ENCODE measurements around the gene EFCAB12. TPM values are rescaled to one million over a fixed set of nuclear protein-coding genes. Genes with fewer than 3 reads are reported as not detected.

Gene EFCAB12
- total RNA-seq, 2 donors from 2014 or later = 0.33 to 0.73 TPM

DNA sequence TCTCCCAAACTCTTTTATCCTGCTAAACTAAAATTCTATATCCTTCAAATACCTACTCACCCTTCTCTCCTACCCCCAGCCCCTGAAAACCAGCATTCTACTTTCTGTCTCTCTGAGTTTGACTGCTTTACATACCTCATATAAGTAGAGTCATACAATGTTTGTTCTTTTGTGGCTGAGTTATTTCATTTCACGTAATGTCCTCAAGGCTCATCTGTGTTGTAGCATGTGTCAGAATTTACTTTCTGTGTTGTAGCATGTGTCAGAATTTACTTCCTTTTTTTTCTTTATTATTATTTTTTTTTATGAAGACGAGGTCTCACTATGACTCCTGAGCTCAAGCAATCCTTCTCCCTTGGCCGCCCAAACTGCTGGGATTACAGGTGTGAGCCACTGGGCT lies 31.7 kb upstream of the EFCAB12 start:
- H3K27ac Mint-ChIP-seq = no peak overlapping the region
- peaks cover 36% of the 10 kb centered on the region for H3K36me3 Mint-ChIP-seq (ENCODE audit: low read depth)
- H3K27me3 ChIP-seq (ENCODE audit: control insufficient read depth, insufficient read depth, low read length, poor library complexity, severe bottlenecking) = no peaks in the 10 kb centered on the region
- TF ChIP-seq CTCF (conservative IDR thresholded peaks at IDR 0.05) = no peak
- H3K4me1 Mint-ChIP-seq = peaks cover 11% of the 10 kb centered on the region
- H3K4me3 ChIP-seq (ENCODE audit: low read length) = no peak overlapping the region
- H3K9me3 ChIP-seq (ENCODE audit: control insufficient read depth, low read length) = no peaks in the 10 kb centered on the region
- H3K9me3 Mint-ChIP-seq = no peaks in the 10 kb centered on the region
- H3K27me3 Mint-ChIP-seq (ENCODE audit: insufficient read depth) = no peaks in the 10 kb centered on the region
- H3K4me3 Mint-ChIP-seq = no peak overlapping the region
- no peak for DNase-seq
- no peak overlapping the region for H3K9ac ChIP-seq (ENCODE audit: extremely low read depth, low read length, poor library complexity, severe bottlenecking)
- peaks cover 17% of the 10 kb centered on the region for H3K36me3 ChIP-seq (ENCODE audit: control insufficient read depth, insufficient read depth, low read length)
- no peak overlapping the region for H3K27ac ChIP-seq (ENCODE audit: low read depth, low read length)
- peaks cover 5% of the 10 kb centered on the region for H3K4me1 ChIP-seq (ENCODE audit: control insufficient read depth, insufficient read depth, low read length)
- WGBS, 2 experiments (ENCODE audit: insufficient coverage in 1 of 2, insufficient read length in 1 of 2) = 95% methylated on average over 2 of the region's 3 CpGs; no CpG with 5 or more reads in 1 of the 2 experiments

DNA sequence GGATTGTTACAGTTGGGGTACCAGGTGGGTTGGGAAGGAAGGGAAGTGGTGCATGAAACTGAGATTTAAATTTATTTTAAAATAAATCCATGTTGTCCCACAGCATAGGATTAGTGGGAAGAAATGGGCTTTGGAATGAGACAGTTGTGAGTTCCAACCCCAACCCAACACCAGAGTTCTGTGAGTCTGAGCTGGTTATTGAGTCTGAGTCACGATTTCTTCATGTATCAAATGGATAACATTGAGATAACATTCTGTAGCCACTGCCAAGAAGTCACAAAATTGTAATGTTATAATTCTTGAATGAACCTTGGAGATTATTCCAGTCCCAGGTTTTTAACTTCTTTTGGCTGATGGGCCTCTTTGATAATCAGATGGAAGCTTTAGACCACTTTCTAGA lies 25.3 kb upstream of the EFCAB12 start:
- Mint-ChIP-seq H3K4me3 (no peak overlapping the region), H3K36me3 (ENCODE audit: low read depth) (peaks cover 25% of the 10 kb centered on the region), H3K4me1 (peaks cover 44% of the 10 kb centered on the region), H3K27me3 (ENCODE audit: insufficient read depth) (no peaks in the 10 kb centered on the region), H3K27ac (no peak overlapping the region), H3K9me3 (no peaks in the 10 kb centered on the region)
- no peak overlapping the region for H3K27ac ChIP-seq (ENCODE audit: low read depth, low read length)
- DNase-seq = no peak
- H3K27me3 ChIP-seq (ENCODE audit: control insufficient read depth, insufficient read depth, low read length, poor library complexity, severe bottlenecking) = no peaks in the 10 kb centered on the region
- peaks cover 20% of the 10 kb centered on the region for H3K36me3 ChIP-seq (ENCODE audit: control insufficient read depth, insufficient read depth, low read length)
- no peaks in the 10 kb centered on the region for H3K9me3 ChIP-seq (ENCODE audit: control insufficient read depth, low read length)
- no peak overlapping the region for H3K4me3 ChIP-seq (ENCODE audit: low read length)
- WGBS, 2 experiments (ENCODE audit: insufficient coverage in 1 of 2, insufficient read length in 1 of 2) = 91% methylated on average over 1 of the region's 1 CpG; no CpG with 5 or more reads in 1 of the 2 experiments
- no peak for TF ChIP-seq CTCF (conservative IDR thresholded peaks at IDR 0.05)
- peaks cover 10% of the 10 kb centered on the region for H3K4me1 ChIP-seq (ENCODE audit: control insufficient read depth, insufficient read depth, low read length)
- H3K9ac ChIP-seq (ENCODE audit: extremely low read depth, low read length, poor library complexity, severe bottlenecking) = no peak overlapping the region

DNA sequence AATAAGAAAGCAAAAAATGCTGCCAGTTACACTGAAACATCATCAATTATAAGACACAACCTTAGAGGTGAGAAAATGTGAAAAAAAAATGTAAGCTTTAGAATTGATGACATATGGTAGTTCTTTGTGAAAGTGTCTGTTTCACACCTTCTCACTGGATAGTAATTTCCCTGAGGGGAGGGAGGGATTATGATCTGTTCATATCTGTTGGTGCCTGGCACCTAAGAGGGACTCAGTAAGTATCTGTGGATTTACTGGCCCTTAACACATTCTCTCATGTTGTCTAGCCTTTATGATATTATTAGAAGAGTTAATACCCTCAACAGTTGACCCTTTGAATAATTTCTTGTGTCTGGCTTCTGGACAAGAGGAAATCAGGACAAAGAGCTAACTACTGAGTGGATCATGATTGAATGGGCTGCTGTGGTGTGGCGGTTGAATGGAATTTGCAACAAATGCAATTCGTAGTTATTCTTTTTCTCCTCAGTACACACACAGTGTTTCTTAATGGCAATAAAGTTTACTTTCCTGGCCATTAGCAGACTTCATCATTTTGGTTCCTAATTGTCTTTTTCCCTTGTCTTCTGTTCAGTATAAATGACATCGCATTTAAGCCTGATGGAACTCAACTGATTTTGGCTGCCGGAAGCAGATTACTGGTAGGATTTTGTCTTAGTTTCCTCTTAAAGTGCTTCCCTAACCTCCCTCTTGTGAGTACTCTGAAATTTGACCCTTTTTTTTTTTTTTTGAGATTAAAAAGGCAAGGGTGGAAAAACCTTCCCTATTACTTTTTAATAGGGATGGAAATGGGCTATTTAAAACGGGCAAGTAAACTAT lies 21.1 kb upstream of the EFCAB12 start:
- H3K27me3 ChIP-seq (ENCODE audit: control insufficient read depth, insufficient read depth, low read length, poor library complexity, severe bottlenecking) = no peaks in the 10 kb centered on the region
- Mint-ChIP-seq H3K4me1 (peaks cover 68% of the 10 kb centered on the region), H3K27ac (peak overlapping the region; percentile 30), H3K4me3 (no peak overlapping the region), H3K27me3 (ENCODE audit: insufficient read depth) (no peaks in the 10 kb centered on the region), H3K36me3 (ENCODE audit: low read depth) (peaks cover 9% of the 10 kb centered on the region), H3K9me3 (no peaks in the 10 kb centered on the region)
- 83 to 85% methylated on average over 4 to 5 of the region's 5 CpGs for WGBS, 2 experiments (ENCODE audit: insufficient coverage in 1 of 2, insufficient read length in 1 of 2)
- no peak for DNase-seq
- H3K27ac ChIP-seq (ENCODE audit: low read depth, low read length) = peak overlapping the region; percentile 85
- H3K9ac ChIP-seq (ENCODE audit: extremely low read depth, low read length, poor library complexity, severe bottlenecking) = no peak overlapping the region
- no peak overlapping the region for H3K4me3 ChIP-seq (ENCODE audit: low read length)
- no peak for TF ChIP-seq CTCF (conservative IDR thresholded peaks at IDR 0.05)
- peaks cover 23% of the 10 kb centered on the region for H3K4me1 ChIP-seq (ENCODE audit: control insufficient read depth, insufficient read depth, low read length)
- H3K9me3 ChIP-seq (ENCODE audit: control insufficient read depth, low read length) = no peaks in the 10 kb centered on the region
- peaks cover 14% of the 10 kb centered on the region for H3K36me3 ChIP-seq (ENCODE audit: control insufficient read depth, insufficient read depth, low read length)
